HepG2 (cell line): ENCODE data around the gene INTS3. TPM values are rescaled to one million over a fixed set of nuclear protein-coding genes. Genes with fewer than 3 reads are reported as not detected.
A peak's percentile ranks its signal among the peaks of the same experiment; 100 is the strongest.

Source experiments
- ATAC-seq: fragments of 200-7000 bp; cut with Tn5 transposase; 3 replicates; pipeline ENCODE4 v1.9.1; 2020; ENCODE audit warnings: mild to moderate bottlenecking, moderate library complexity
- BruUV-seq: library from RNA; stranded (reverse); fragments of 400-500 nt; replicated peaks from 2 replicates; lab custom pipeline; 2021; lab: Mats Ljungman, UMichigan
- CTCF ChIA-PET: fragments of 300-600 bp; formaldehyde crosslinking; extraction: SDS; loops from one replicate; lab custom pipeline; 2021; ENCODE audit warnings: low total read pairs, inconsistent platforms, low intra/inter-chr PET ratio; lab: Yijun Ruan, JAX
- POLR2A ChIA-PET: fragments of 350-600 bp; sonication (Branson Sonifier 250); formaldehyde crosslinking; loops from one replicate; lab custom pipeline; 2020; ENCODE audit warnings: antibody characterized with exemption, inconsistent platforms; lab: Yijun Ruan, JAX
- DNase-seq: peaks from one replicate; pipeline ENCODE4 v3.0.0-alpha.2; 2015; ENCODE audit warnings: low spot score
- FAIRE-seq: peaks from 3 replicates; lab custom pipeline; 2011; peaks lifted over from hg19 to GRCh38; lab: Jason Lieb, UNC
- H2AFZ ChIP-seq: one replicate; pipeline ENCODE4 v1.6.1; 2011; ENCODE audit warnings: low read length, inconsistent platforms
- H3K27ac ChIP-seq: fragments of 300-600 bp; 3 replicates; pipeline ENCODE4 v1.8.0; 2011; ENCODE audit warnings: mixed run types, mild to moderate bottlenecking, mixed read lengths, low read length, inconsistent platforms; ENCODE audit not compliant: insufficient read depth; ENCODE audit errors: extremely low read length
- H3K27me3 ChIP-seq, 2 experiments: fragments of 200-600 bp in 1 of 2; 2 replicates in 1 of 2; 3 replicates in 1 of 2; pipeline versions ENCODE4 v1.6.0 to v1.8.0; 2011; ENCODE audit warnings: low read length in 2 of 2, mild to moderate bottlenecking in 2 of 2, moderate library complexity in 2 of 2, inconsistent platforms in 1 of 2; ENCODE audit not compliant: insufficient read depth in 2 of 2, control insufficient read depth in 1 of 2
- H3K36me3 ChIP-seq, 2 experiments: fragments of 200-600 bp in 1 of 2; replicated peaks in 1 of 2; 2 replicates in 1 of 2; 3 replicates in 1 of 2; pipeline versions ENCODE4 v1.5.1 to v1.8.0; 2011; ENCODE audit warnings: low read length in 2 of 2, inconsistent platforms in 1 of 2; ENCODE audit not compliant: insufficient read depth in 2 of 2, control insufficient read depth in 1 of 2
- H3K4me1 ChIP-seq: 2 replicates; pipeline ENCODE4 v1.5.1; 2012; ENCODE audit warnings: low read length, inconsistent platforms; ENCODE audit not compliant: insufficient read depth
- H3K4me2 ChIP-seq: 2 replicates; pipeline ENCODE4 v1.6.0; 2011; ENCODE audit warnings: low read depth, low read length, inconsistent platforms
- H3K4me3 ChIP-seq, 3 experiments: fragments of 200-600 bp in 1 of 3; sonication (generic), shearing (Covaris generic) in 1 of 3; replicated peaks in 1 of 3; 2 replicates each; pipeline ENCODE4 v1.5.1; 2011 to 2016; ENCODE audit warnings: low read length in 3 of 3, inconsistent platforms in 2 of 3, low read depth in 2 of 3, mild to moderate bottlenecking in 2 of 3, control low read depth in 1 of 3, mixed read lengths in 1 of 3; ENCODE audit not compliant: insufficient read depth in 1 of 3
- H3K79me2 ChIP-seq: one replicate; pipeline ENCODE4 v1.6.1; 2011; ENCODE audit warnings: low read length, inconsistent platforms; ENCODE audit not compliant: insufficient read depth
- H3K9ac ChIP-seq: 2 replicates; pipeline ENCODE4 v1.6.0; 2011; ENCODE audit warnings: mild to moderate bottlenecking, low read depth, low read length, inconsistent platforms; ENCODE audit not compliant: insufficient read depth
- H3K9me3 ChIP-seq: 2 replicates; pipeline ENCODE4 v1.5.1; 2012; ENCODE audit warnings: mild to moderate bottlenecking, low read length
- H4K20me1 ChIP-seq: 2 replicates; pipeline ENCODE4 v1.6.0; 2011; ENCODE audit warnings: inconsistent platforms, mild to moderate bottlenecking, low read length, moderate library complexity; ENCODE audit not compliant: insufficient read depth
- BCL6 ChIP-seq: IDR thresholded peaks from 2 replicates; pipeline ENCODE4 v1.6.1; 2016; ENCODE audit warnings: missing genetic modification reagents, missing compliant biosample characterization
- EEA1 ChIP-seq: sonication (generic); formaldehyde crosslinking; IDR thresholded peaks from 2 replicates; pipeline ENCODE4 v1.5.1; 2020; ENCODE audit warnings: mild to moderate bottlenecking, missing genetic modification reagents, borderline replicate concordance
- ETV5 ChIP-seq: IDR thresholded peaks from 2 replicates; pipeline ENCODE4 v1.6.1; 2018; ENCODE audit warnings: missing biosample characterization, missing genetic modification reagents, inconsistent platforms, borderline replicate concordance
- HIVEP1 ChIP-seq: sonication (generic); formaldehyde crosslinking; IDR thresholded peaks from 2 replicates; pipeline ENCODE4 v1.4.0; 2020; ENCODE audit warnings: mild to moderate bottlenecking, missing genetic modification reagents
- HNF4A ChIP-seq: sonication (generic); formaldehyde crosslinking; IDR thresholded peaks from 2 replicates; pipeline ENCODE4 v1.4.0; 2020; ENCODE audit warnings: missing genetic modification reagents
- KLF15 ChIP-seq: sonication (generic); formaldehyde crosslinking; IDR thresholded peaks from 2 replicates; pipeline ENCODE4 v1.8.1; 2023; ENCODE audit warnings: borderline replicate concordance, mild to moderate bottlenecking, inconsistent platforms, missing genetic modification reagents, mixed read lengths
- PCBP2 ChIP-seq: fragments of 200-400 bp; formaldehyde crosslinking; optimal IDR thresholded peaks from 2 replicates; pipeline ENCODE3; 2018; ENCODE audit warnings: low read length, low read depth; ENCODE audit not compliant: poor library complexity, severe bottlenecking
- RARA ChIP-seq: IDR thresholded peaks from 2 replicates; pipeline ENCODE4 v1.6.1; 2016; ENCODE audit warnings: missing genetic modification reagents, missing compliant biosample characterization
- RXRA ChIP-seq: sonication (generic); formaldehyde crosslinking; IDR thresholded peaks from 2 replicates; pipeline ENCODE4 v1.5.1; 2020; ENCODE audit warnings: missing genetic modification reagents
- RXRB ChIP-seq: IDR thresholded peaks from 2 replicates; pipeline ENCODE4 v1.6.1; 2016; ENCODE audit warnings: borderline replicate concordance, missing genetic modification reagents, missing compliant biosample characterization
- SAP130 ChIP-seq: IDR thresholded peaks from 2 replicates; pipeline ENCODE4 v1.6.1; 2016; ENCODE audit warnings: low read depth
- TEAD3 ChIP-seq: optimal IDR thresholded peaks from 2 replicates; pipeline ENCODE3; 2016; ENCODE audit warnings: borderline replicate concordance
- ZBTB42 ChIP-seq: sonication (generic); formaldehyde crosslinking; IDR thresholded peaks from 2 replicates; pipeline ENCODE4 v1.5.0; 2020; ENCODE audit warnings: mild to moderate bottlenecking, missing genetic modification reagents
- ZNF230 ChIP-seq: sonication (generic); formaldehyde crosslinking; IDR thresholded peaks from 2 replicates; pipeline ENCODE4 v1.4.0; 2020; ENCODE audit warnings: mild to moderate bottlenecking, missing genetic modification reagents
- ZNF430 ChIP-seq: sonication (generic); formaldehyde crosslinking; IDR thresholded peaks from 2 replicates; pipeline ENCODE4 v1.9.0; 2021; ENCODE audit warnings: mild to moderate bottlenecking, missing genetic modification reagents
- ZNF431 ChIP-seq: sonication (generic); formaldehyde crosslinking; IDR thresholded peaks from 2 replicates; pipeline ENCODE4 v1.9.0; 2022; ENCODE audit warnings: missing genetic modification reagents, low read depth, mild to moderate bottlenecking, borderline replicate concordance
- ZNF572 ChIP-seq: sonication (generic); formaldehyde crosslinking; IDR thresholded peaks from 2 replicates; pipeline ENCODE4 v1.5.1; 2020; ENCODE audit warnings: mild to moderate bottlenecking, missing genetic modification reagents
- ZNF674 ChIP-seq: sonication (generic); formaldehyde crosslinking; IDR thresholded peaks from 2 replicates; pipeline ENCODE4 v1.5.0; 2020; ENCODE audit warnings: low read depth, mild to moderate bottlenecking, missing genetic modification reagents
- WGBS: methylation state at CpG from one replicate; pipeline ENCODE4 v1.1.6; 2017; ENCODE audit warnings: low lambda C conversion rate; 5-methylcytosine and 5-hydroxymethylcytosine counted together
- in situ Hi-C: cut with HindIII; loops from 2 replicates; pipeline ENCODE4 v1.10.0; 2017; ENCODE audit warnings: low pct_unique_long_range_greater_than_20kb; ENCODE audit not compliant: extremely low pct_ligation_motif_present
- intact Hi-C: fragments of 100-400 bp; cut with micrococcal nuclease; formaldehyde crosslinking; loops from one replicate; pipeline ENCODE4 v1.10.0; 2022; ENCODE audit not compliant: unreplicated experiment
- polyA plus RNA-seq, 8 experiments: library from polyadenylated mRNA; depleted of rRNA in 3 of 8; stranded (reverse) in 7 of 8; unstranded in 1 of 8; fragments of >200 nt; fragmentation: Illumina TruSeq in 4 of 8; extraction: Trizol in 4 of 8; gene quantifications; 2 replicates each; pipeline versions ENCODE4 v1.2.1 to v1.2.3, GENCODE V29; 2011 to 2016; ENCODE audit warnings: low read depth in 4 of 8, missing spikeins in 1 of 8, mixed read lengths in 1 of 8; ENCODE audit not compliant: insufficient read depth in 1 of 8
- total RNA-seq, 5 experiments: library from RNA; depleted of rRNA; stranded (reverse); fragments of >200 nt; fragmentation: Illumina TruSeq; extraction: Trizol; gene quantifications; 2 replicates each; pipeline ENCODE4 v1.2.3, GENCODE V29; 2016; ENCODE audit warnings: low read depth in 1 of 5
- TF ChIP-seq, protein P1 (sequence below): sonication (generic); formaldehyde crosslinking; IDR thresholded peaks from 2 replicates; pipeline ENCODE4 v1.4.0; 2020; ENCODE audit warnings: missing genetic modification reagents, borderline replicate concordance
- TF ChIP-seq, protein P2 (sequence below): sonication (generic); formaldehyde crosslinking; conservative IDR thresholded peaks from 2 replicates; pipeline ENCODE4 v1.5.0; 2020; ENCODE audit warnings: missing genetic modification reagents

INTS3 gene
- total and polyA plus RNA-seq, 2 of the 13 experiments (the other 11 are each of a cell fraction or from before 2014, with no cell fraction given): 17.2 to 27.2 TPM

DNA sequence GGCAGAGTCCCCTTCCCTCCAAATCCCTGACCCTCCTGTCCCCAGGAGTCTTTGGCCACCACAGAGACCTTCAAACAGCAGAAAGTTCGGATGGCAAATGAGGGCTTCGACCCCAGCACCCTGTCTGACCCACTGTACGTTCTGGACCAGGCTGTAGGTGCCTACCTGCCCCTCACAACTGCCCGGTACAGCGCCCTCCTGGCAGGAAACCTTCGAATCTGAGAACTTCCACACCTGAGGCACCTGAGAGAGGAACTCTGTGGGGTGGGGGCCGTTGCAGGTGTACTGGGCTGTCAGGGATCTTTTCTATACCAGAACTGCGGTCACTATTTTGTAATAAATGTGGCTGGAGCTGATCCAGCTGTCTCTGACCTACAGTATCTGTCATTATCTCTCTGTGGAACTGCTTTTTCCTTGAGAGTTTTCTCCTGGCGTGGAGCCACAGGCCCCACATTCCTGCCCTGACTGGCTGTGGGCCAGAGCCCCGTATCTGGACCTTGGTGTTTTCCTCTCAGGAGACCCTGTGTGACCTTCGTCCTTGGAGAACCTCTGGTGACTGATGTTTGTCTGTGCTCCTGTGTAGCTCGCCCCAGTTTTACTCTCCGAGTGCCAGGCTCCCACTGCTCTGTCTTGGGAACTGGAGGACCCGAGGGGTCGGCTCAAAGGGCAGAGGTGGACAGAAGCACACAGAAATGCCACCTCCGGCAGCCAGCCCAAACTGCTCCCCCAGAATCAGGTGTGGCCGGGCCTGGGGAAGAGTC is 52.1 kb downstream of the INTS3 start:
- Histone ChIP-seq H3K9ac (no peak overlapping the region), H3K36me3 (no peaks in the 10 kb centered on the region), H3K27ac (no peak overlapping the region), H4K20me1 (no peaks in the 10 kb centered on the region), H3K9me3 (no peaks in the 10 kb centered on the region), H2AFZ (no peak overlapping the region), H3K4me2 (peak overlapping the region; percentile 55), H3K79me2 (no peaks in the 10 kb centered on the region), H3K4me3 (peak overlapping the region in 1 of 3 experiments; percentile 46; a peak in 1 of 6 replicates), H3K4me1 (peaks cover 70% of the 10 kb centered on the region), H3K27me3 (no peaks in the 10 kb centered on the region)
- TF ChIP-seq, protein P1, sequence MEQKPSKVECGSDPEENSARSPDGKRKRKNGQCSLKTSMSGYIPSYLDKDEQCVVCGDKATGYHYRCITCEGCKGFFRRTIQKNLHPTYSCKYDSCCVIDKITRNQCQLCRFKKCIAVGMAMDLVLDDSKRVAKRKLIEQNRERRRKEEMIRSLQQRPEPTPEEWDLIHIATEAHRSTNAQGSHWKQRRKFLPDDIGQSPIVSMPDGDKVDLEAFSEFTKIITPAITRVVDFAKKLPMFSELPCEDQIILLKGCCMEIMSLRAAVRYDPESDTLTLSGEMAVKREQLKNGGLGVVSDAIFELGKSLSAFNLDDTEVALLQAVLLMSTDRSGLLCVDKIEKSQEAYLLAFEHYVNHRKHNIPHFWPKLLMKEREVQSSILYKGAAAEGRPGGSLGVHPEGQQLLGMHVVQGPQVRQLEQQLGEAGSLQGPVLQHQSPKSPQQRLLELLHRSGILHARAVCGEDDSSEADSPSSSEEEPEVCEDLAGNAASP (CRISPR knock-in tag): peak; percentile 94; the same call in 1 of the 2 replicates
- TF ChIP-seq RXRB (CRISPR knock-in tag) (peak; percentile 80), TEAD3 (peak; percentile 63), ZNF431 (CRISPR knock-in tag) (no peak), HNF4A (CRISPR knock-in tag) (peak; percentile 47), SAP130 (no peak), ZNF230 (no peak), RARA (CRISPR knock-in tag) (peak; percentile 55; the same call in 1 of the 2 replicates), ETV5 (CRISPR knock-in tag) (0 out of 2 replicates have a peak, but pooled peaks have one; percentile 19), ZNF430 (CRISPR knock-in tag) (no peak), PCBP2 (no peak), ZBTB42 (CRISPR knock-in tag) (no peak), BCL6 (CRISPR knock-in tag) (peak; percentile 77), ZNF674 (CRISPR knock-in tag) (no peak), EEA1 (CRISPR knock-in tag) (no peak), HIVEP1 (no peak), RXRA (CRISPR knock-in tag) (peak; percentile 83), KLF15 (CRISPR knock-in tag) (no peak), ZNF572 (CRISPR knock-in tag) (0 out of 2 replicates have a peak, but pooled peaks have one; percentile 20)
- TF ChIP-seq, protein P2, sequence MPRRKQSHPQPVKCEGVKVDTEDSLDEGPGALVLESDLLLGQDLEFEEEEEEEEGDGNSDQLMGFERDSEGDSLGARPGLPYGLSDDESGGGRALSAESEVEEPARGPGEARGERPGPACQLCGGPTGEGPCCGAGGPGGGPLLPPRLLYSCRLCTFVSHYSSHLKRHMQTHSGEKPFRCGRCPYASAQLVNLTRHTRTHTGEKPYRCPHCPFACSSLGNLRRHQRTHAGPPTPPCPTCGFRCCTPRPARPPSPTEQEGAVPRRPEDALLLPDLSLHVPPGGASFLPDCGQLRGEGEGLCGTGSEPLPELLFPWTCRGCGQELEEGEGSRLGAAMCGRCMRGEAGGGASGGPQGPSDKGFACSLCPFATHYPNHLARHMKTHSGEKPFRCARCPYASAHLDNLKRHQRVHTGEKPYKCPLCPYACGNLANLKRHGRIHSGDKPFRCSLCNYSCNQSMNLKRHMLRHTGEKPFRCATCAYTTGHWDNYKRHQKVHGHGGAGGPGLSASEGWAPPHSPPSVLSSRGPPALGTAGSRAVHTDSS (CRISPR knock-in tag): no peak
- no peak for DNase-seq
- ChIA-PET POLR2A (interaction anchor here (0.6 to 2.1 kb wide), 6 partner anchors 11 to 210 kb away, joined by 3 to 16 read pairs (median 3); partner anchors contain the start of genes CREB3L4, ILF2, INTS3 and RPS27), CTCF (no interaction called here)
- BruUV-seq: no TSS peak
- WGBS: 23% methylated on average over 11 of the region's 17 CpGs
- FAIRE-seq: peak; percentile 8
- peak; percentile 3; the same call in 1 of the 3 replicates for ATAC-seq
- in situ Hi-C loops: loop anchor here (10.0 kb wide), 1 partner anchor 265 kb away; no protein-coding TSS in a partner anchor
- intact Hi-C loops: no loop called here
